HG02981 (cell line): ENCODE data around the gene PIM2.
A peak's percentile ranks its signal among the peaks of the same experiment; 100 is the strongest.
"Not testable (repeated sequence)": the region's sequence is repeated elsewhere in the genome, so short reads cannot be mapped to it uniquely, and the experiment has no call there.

ENCODE experiments used
- ATAC-seq: cut with Tn5 transposase; IDR thresholded peaks from one replicate; pipeline ENCODE4 v1.9.1; 2021; ENCODE audit warnings: mild to moderate bottlenecking, moderate library complexity; ENCODE audit not compliant: unreplicated experiment

Gene PIM2

DNA sequence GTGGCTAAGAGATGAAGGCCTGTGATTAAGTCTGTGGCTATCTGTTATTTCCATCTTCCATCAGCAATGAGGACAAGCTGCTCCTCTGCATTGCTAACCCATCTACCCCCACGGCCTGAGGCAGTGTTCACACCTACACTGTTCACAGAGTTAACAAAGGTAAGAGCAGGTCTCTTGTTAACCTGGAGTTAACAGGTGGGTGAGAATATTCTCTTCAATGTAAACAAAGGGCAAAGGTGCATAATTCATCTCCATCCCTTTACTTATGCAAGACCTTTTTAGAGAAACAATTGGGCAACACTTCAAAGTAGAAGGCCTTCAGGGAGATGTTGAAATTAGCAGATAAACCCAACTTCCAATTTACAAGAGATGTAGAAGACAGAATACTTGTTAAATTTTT, 10.2 kb downstream of the PIM2 start:
- no peak for ATAC-seq

- ATAC-seq: no peak
Measured at GRCh38 chrX:48905090-48905790, 13.6 kb downstream of the PIM2 start.

DNA sequence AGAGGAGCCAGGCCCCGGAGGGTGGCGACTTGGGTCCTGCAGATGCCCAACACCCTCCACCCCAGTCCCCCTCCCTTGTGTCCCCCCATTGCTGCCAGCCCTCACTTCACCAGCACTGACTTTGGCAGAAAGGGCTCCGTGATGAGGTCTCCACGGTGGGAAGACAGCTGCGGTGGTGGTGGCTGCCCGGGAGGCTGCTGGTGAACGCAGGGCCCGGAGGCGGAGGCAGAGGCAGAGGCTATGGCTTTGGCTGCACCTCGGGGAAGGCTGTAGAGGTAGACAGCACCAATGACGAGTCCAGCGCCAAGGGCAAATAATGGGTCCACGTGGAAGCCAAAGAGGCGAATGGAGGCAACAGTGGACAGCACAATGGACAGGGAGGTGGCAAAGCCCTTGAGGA, 14.2 kb downstream of the PIM2 start:
- ATAC-seq: no peak

GRCh38 chrX:48904180-48904579, 14.6 kb downstream of the PIM2 start:
- ATAC-seq: no peak

DNA sequence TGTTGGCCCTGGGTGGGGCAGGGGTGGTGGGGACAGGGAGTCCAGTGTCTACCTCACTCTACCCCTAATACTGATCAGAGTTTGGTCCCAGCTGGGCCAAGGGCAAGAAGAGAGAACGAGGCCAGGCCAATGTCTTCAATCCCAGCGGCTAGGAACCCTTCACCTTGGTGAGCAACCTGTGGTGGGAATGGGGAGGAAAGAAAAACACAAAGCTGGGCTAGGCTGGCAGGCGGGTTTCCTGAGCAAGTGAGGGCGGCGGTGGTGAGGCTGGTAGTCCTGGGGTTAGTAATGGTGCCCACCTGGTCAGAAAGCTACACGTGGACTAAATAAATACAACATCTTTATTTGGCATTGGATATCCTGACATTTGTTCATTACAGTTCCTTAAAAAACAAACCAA, 15.5 kb downstream of the PIM2 start:
- no peak for ATAC-seq

DNA sequence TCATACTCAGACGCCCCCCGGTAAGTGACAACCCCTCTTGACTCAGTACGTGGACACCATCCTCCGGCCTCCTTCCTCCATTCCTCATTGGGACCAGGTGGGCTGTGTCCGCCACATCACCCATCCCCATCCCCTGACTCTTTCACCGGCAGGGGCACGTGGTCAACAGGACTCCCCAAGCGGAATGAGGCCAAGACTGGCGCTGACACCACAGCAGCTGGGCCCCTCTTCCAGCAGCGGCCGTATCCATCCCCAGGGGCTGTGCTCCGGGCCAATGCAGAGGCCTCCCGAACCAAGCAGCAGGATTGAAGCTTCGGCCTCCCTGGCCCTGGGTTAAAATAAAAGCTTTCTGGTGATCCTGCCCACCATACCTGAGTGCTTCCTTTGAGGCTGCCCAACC, 16.0 kb downstream of the PIM2 start:
- ATAC-seq: no peak

DNA sequence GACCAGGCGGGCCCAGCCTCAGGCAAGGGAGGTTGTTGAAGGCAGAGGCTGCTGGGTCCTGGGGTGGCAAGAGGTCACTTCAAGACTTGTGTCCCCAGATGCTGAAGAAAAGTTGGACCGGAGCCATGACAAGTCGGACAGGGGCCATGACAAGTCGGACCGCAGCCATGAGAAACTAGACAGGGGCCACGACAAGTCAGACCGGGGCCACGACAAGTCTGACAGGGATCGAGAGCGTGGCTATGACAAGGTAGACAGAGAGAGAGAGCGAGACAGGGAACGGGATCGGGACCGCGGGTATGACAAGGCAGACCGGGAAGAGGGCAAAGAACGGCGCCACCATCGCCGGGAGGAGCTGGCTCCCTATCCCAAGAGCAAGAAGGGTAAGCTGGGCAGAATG, 16.7 kb downstream of the PIM2 start:
- no peak for ATAC-seq

DNA sequence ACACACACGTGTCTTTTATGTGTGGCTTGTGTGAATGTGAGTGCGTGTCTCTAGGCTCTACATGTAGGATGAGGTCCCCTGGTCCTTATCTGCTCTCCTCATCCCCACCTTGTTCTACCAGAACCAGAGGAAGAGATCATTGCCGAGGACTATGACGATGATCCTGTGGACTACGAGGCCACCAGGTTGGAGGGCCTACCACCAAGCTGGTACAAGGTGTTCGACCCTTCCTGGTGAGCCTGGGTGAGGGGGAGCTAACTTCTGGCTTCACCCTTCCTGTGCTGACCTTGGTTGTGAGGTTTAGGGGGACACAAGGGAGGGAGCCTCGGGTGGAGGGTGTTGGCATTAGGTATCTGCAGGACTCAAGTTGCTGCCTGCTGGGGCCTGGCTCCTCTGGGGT, 17.8 kb downstream of the PIM2 start:
- ATAC-seq: no peak

GRCh38 chrX:48899078-48899410, 19.8 kb downstream of the PIM2 start:
- no peak for ATAC-seq

GRCh38 chrX:48897625-48898306, 21.1 kb downstream of the PIM2 start, which contains the start of the genes PQBP1 and TIMM17B:
Gene PQBP1 (plus strand): TSS chrX:48897930. CDS start chrX:48898510, 580 bp downstream.
Gene TIMM17B (minus strand): TSS chrX:48897768. CDS start chrX:48897749, 19 bp downstream.
- ATAC-seq: peak; percentile 84

DNA sequence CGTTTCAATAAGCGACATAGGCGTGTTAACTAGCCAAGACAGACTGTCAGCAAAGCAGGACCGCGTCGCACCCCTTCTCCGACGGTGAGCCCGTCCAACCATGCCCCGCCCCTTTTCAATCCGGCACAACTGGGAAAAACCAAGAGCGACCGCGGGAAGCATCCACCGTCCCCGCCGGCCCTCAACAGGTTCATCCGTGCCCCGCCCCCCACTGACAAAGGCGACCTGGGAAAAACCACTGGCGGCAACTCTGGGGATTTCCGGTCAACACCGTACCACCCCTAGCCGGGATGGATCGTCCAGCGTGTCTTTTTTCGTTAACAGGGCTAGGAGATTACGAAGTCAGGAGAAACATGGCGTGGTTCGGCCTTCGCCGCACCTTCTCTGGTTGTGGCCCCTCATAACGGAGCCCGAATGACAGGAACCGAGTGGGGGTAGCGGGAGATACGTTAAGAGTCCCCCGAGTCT, 21.6 kb downstream of the PIM2 start:
- peak; percentile 14 for ATAC-seq

DNA sequence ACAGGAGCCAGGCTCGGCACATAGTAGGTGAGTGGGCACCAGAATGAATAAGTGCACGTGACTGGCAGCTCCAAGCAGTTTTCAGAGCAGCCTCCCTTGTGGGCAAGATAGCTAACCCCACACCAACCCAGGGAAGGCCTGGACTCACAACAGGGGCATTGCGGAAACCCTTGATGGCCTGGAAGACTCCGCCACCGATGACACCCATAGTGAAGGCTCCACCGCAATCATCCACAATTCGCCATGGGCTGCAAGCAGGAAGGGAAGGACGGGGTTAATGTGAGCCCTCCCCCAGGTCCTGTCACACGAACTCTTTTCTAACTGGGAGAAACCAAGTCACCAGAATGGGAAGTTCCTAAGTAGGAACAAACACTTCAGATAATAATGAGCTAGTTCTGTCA, 22.2 kb downstream of the PIM2 start:
- no peak for ATAC-seq

DNA sequence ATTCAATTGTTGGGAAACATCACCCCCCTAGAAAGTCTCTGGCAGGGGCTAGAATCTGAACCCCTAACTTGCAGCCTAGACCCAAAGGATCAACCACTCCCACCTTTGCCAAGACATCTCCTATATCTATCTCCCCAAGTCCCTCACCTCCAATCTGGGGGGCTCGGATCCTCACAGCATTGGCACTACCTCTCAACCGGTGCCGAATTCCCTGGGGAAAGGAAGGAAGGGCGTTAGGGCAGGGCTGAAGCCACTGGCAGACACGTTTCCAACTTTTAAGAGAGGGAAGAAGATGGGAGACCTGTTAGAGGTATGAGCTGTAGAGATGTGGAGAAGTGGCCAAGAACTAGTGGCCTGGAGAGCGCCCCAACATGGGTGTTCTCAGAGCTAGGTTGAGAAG, 23.9 kb downstream of the PIM2 start:
- ATAC-seq: no peak

DNA sequence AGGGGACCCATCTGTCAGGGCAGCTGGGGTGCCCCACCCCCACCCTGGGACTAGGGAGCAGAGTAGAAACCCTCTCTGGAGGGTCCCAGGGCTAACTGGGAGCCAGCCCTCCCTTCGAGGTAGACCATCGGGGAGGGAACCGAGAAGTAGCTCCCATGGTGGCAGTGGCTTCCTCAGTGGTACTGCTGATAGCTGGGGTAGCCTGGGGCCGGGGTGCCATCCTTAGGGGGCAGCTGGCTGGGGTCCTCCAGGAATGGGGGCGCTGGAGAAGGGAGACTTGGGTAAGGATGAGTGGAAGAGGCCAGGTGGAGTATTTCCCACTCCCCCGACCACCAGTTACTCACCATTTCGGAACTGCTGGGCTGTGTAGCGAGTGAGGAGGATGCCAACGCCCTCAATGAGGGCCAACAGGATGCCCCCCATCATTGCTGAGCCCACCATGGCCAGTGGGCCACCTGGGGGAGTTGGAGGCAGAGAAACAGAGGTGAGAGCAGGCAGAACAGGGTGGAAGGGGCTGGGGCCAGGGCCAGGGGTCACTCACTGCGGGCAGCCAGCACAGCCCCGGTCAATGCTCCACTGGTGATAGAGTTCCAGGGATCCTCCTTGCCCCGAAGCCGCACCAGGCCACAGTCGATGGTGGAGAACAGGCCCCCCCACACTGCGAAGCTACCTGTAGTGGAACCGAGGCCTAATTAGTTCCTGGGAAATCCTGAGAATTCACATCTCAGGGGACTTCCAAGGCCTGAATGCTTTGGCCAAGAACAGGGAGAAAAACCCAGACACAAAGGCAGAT, 25.1 kb downstream of the PIM2 start:
- ATAC-seq: no peak

DNA sequence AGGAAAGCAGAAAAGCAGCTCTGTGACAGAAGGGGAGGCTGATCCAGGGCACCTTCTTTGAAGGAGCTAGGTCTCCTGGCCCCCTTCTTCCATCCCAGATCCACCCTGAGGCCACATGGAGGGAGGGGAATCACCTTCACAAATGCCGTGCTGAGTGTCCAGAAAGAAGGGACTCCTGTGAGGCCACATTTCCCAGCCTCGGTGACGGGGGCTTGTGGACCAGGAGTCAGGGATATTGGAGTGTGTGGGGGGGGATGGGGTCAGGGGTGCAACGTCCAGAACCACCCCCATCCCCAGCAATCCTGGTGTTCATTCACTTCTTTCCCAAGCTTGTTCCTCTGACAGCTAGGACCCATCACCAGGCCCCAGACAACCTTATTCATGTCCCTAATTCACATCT, 25.9 kb downstream of the PIM2 start:
- no peak for ATAC-seq

GRCh38 chrX:48891402-48892288, 27.2 kb downstream of the PIM2 start:
- peak; percentile 76 for ATAC-seq

DNA sequence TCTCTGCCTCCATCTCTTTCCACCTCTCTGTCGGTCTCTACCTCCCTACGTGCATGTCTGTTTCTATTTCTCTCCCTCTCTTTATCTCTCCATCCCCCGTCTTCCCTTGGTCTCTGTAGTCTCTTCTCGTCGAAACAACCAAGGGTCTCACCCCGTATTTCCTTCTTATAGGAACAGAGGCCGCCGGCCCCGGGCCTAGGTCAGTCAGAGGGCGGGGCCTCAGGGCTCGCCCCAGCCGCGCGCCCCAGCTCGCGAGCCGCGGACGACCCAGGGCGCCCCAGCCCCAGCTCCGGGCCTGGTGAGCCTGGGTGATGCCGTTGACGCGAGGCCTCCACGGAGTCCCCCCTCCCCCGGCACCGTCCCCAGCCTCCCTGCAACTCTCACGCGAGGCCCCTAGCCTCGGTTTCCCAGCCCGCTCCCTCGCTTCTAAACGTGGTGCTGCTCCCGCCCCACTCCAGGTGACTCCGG, 27.9 kb downstream of the PIM2 start:
- peak; percentile 39 for ATAC-seq

- no peak for ATAC-seq
Measured at GRCh38 chrX:48890296-48890925, 28.4 kb downstream of the PIM2 start.

DNA sequence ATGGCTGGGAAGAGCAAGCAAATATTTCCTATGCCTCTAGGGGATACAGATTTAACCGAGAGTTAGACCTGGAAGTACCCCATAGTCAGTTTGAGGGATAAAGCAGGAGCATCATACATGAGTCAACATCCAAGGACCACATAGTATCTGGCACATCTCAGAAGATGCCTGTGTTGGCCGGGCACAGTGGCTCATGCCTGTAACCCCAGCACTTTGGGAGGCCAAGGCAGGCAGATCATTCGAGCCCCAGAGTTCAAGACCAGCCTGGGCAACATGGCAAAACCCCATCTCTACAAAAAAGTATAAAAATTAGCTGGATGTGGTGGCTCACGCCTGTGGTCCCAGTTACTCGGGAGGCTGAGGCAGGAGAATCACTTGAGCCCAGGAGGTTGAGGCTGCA, 32.2 kb downstream of the PIM2 start:
- ATAC-seq: not testable (repeated sequence)

DNA sequence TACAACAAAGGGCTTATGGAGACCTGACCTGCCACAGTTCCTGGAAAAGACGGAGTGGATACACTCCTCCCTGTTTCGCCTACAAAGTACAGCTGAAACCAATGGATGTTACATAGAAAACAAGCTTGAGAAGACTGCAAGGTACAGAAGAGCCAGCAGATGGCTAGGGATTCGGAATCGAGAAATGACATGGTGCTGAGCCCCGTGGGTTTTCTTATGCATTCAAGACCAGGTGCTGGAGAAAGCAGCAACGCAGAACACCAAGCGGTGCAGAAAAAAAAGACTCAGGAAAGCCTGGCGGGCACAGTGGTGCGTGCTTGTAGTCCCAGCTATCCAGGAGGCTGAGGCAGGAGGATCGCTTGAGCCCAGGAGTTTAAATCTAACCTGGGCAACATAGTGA, 35.1 kb downstream of the PIM2 start:
- no peak for ATAC-seq
